HG02623 (cell line): ENCODE measurements around the gene PADI3.

Source experiments
- ATAC-seq: cut with Tn5 transposase; IDR thresholded peaks from one replicate; pipeline ENCODE4 v1.9.1; 2021; ENCODE audit warnings: moderate library complexity; ENCODE audit not compliant: unreplicated experiment

Gene PADI3

DNA sequence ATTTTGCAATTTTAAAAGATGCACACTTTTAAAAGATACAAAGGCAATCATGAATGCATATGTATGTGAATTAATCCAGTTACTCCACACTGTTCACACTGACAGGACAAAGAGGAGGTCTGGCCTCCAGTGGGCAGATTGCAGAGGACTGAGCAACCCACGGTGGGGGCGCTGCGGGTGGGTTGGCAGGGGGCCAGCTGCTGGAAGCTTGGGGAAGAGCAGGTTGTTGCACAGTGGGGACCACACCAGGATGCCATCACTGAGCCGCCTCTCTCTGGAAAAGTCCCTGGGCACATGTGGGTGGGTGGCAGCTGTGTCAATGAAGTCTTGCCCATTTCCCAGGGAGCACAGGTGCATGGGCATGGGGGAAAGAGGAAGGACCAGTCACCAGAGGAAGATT, 46.4 kb downstream of the PADI3 start:
- no peak for ATAC-seq

DNA sequence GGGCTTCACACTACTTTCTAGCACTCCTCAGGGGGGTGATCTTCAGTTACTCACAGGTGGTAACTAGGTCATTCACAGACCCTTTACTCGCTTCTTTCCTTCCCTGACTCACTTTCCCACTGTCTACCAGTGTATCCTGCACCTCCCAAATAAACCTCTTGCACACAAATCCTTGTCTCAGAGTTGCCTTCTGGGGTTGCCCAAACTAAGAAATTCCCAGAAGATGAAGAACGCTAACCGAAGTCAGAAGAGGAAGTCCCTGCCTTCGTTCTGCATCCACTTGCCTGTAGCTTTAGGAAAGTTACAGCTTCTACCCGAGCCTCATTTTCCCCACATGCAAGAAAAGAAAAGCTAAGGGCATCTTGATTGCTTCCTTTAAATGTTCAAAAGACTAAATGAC, 47.2 kb downstream of the PADI3 start:
- ATAC-seq, result no peak

DNA sequence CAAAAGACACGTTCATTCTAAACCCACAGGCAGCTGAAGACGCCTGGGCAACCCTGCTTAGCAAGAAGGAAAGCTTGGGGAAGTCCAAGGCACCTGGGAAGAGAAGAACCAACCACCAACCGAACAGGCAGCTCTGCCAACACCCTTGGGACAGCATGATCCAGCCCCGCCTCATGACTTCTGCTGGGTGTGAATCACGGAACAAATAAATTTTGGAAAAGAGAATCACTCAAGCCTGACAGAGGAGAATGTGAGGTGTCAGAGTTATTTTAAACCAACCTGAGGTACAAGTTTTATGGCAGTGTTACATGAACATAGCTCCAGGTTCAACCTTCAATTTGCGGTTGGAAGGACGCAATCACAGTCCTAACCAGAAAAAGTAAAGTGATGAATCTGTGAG, 49.1 kb downstream of the PADI3 start:
- no peak for ATAC-seq

DNA sequence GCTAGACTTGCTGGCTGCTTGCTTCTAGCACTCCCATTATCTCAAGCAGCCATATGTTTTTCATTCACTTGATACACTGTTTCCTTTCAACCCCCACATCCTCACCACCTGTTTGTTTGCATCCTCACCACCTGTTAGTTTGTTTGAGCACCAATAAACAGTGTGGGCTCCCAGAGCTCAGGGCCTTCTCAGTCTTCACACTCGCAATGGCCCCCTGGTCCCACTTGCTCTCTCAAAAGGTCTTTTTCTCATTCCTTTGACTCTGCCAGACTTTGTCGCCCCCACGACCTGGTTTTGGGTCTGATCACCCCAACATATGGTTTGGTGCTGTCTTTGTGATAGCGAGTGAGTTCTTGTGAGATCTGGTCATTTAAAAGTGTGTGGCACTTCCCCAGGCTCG, 52.9 kb downstream of the PADI3 start:
- ATAC-seq, result no peak

- no peak for ATAC-seq
Measured at GRCh38 chr1:17304151-17304825, 55.4 kb downstream of the PADI3 start.

GRCh38 chr1:17304826-17305175, 55.9 kb downstream of the PADI3 start:
- no peak for ATAC-seq

GRCh38 chr1:17305576-17306095, 56.7 kb downstream of the PADI3 start:
- no peak for ATAC-seq

DNA sequence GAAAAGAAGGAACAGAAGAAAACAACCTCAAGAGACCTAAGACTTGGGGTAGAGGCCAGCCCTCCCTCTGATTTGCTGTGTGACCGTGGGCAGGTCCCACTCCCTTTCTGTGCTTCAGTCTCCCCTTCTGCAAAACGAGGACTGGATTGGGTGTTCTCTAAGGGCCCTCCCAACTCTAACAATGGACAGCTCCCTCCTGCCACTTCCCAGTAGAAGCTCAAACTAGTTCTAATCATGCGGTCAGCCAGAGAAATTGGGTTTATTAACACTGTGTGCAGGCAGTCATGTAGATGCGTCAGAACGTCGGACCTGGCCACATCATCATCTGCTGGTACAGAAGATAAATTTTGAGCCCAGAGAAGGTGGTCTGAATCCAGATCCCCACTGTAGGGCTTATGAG, 57.5 kb downstream of the PADI3 start:
- ATAC-seq, result no peak

GRCh38 chr1:17306921-17307320, 58.0 kb downstream of the PADI3 start:
- ATAC-seq, result no peak

DNA sequence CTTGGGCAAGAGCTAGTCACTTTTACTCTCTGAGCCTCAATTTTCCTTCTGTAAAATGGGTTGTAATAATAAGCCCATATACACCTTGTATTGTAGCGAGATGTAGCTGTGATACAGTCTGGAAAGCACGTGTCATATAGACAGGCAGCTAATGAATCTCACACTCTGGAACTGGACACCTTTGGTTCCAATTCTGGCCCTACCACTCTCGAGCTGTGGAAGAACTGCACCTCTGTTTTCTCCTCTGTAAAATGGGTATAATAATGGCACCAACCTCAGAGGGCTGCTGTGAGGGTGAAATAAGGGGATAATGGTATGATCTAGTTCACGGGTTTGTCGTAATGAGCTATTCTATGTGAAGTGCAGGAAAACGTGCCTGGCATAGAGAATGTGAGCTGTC, 58.4 kb downstream of the PADI3 start:
- no peak for ATAC-seq

GRCh38 chr1:17307946-17308345, 59.0 kb downstream of the PADI3 start, which contains the start of gene PADI4:
PADI4 (plus strand) TSS chr1:17308197; CDS start chr1:17308223, 26 bp downstream.
- ATAC-seq, result no peak

DNA sequence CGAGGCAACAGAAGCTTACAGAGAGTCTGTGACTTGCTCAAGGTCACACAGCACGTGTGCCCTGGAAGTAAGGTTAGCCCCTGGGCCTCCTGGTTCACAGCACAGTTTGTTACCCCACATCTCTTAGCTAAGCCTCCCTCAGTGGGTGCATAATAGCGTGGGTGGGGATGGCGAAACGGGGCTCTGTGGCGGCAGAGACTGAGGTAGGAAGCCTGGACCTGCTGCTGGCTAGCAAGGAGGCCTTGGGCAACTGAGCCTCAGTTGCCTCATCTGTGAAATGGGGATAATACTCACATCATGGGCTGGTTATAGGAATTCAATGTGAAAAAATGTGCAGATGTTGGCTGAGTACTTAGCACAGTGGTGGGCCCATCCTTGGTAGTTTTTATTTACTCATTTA, 59.7 kb downstream of the PADI3 start:
- no peak for ATAC-seq

DNA sequence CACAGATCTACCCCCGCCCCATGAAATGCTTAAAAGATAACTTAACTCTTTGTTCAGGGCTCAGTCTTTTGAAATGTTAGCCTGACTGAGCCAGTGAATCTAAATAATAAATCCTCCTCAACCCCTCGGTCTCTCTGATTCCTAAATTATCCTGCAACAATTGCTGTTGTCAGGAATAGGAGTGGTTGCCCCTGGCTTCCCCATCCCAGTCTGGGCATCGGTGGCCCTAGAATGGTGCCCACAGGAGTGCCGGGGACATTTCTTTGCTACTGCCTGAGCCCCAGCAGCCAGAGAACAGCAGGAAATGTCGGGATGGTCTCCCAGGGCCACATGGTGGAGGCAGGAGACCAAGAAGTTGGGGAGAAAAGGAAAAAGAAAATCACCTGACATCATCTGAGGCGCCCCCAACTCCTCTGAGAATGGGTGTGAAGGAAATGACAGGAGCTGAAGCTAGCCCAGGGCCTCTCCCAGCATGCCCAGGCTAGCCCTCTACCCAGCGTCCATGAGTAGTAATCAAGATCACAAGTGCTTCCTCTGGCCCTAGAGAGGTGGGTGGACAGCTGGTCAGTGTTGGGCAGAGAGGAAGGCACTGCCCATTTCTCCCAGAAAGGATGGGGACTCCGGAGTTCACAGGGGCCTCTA, 60.6 kb downstream of the PADI3 start:
- no peak for ATAC-seq

DNA sequence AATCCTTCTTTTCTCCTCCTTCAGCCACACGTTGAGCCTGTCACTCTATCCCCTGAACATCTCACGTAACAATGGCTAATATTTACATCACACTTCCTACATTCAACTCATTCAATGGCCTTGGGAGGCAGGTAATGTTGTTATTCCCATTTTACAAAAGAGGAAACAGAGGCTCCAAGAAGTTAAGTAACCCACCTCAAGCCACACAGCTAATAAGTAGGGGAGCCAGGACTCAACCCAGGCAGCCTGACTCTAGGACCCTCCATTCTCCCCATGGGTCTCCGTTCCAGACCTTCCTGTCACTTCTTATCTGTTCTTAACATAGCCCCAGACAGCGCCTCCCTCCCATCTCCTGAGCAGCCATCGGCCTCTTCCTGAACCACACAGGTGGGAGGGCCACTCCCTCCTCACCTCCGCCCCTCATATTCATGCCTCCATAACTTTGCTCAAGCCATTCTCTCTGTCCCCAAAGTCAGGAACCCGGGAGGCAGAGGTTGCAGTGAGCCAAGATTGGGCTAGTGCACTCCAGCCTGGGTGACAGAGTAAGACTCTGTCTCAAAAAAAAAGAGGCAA, 61.3 kb downstream of the PADI3 start:
- ATAC-seq, result no peak

- ATAC-seq, result no peak
Measured at GRCh38 chr1:17313530-17314309, 64.8 kb downstream of the PADI3 start.

GRCh38 chr1:17314491-17314971, 65.6 kb downstream of the PADI3 start:
- ATAC-seq, result no peak

GRCh38 chr1:17315542-17316130, 66.7 kb downstream of the PADI3 start:
- ATAC-seq, result no peak

DNA sequence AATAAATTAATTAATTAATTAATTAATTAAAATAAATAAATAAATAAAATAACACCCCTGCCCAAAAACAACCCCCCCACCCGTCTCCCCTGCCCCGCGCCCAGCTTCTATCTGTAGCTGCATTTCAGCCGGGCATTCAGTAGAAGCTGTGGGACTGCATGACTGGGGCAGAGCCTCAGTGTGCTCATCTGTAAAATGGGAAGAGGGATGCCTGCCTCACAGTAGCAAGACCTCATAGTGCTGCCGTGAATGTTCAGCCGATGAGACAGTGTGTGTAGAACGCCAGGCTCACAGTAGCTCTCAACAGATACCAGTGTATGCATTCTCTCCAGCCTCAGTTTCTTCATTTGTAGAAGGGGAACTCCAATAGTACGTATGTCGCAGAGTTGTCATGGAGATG, 67.8 kb downstream of the PADI3 start:
- no peak for ATAC-seq

DNA sequence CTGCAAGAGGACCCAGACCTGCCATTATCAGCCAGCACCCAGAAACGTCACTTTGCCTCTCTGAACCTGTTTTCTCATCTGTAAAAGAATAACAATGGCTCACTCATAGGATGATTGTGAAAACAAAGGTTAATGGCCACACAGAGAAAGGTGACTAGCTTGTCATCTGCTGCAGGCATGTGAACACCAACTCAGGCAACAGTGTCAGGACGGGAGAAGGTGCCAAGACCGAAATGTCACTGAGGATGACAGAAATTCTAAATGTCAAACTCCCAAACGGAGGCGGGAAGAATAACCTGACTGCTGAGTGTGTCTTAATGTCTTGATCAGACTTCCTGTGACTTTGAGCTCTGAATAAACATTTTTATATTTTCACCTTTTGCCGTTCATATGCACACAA, 69.4 kb downstream of the PADI3 start:
- ATAC-seq, result no peak

DNA sequence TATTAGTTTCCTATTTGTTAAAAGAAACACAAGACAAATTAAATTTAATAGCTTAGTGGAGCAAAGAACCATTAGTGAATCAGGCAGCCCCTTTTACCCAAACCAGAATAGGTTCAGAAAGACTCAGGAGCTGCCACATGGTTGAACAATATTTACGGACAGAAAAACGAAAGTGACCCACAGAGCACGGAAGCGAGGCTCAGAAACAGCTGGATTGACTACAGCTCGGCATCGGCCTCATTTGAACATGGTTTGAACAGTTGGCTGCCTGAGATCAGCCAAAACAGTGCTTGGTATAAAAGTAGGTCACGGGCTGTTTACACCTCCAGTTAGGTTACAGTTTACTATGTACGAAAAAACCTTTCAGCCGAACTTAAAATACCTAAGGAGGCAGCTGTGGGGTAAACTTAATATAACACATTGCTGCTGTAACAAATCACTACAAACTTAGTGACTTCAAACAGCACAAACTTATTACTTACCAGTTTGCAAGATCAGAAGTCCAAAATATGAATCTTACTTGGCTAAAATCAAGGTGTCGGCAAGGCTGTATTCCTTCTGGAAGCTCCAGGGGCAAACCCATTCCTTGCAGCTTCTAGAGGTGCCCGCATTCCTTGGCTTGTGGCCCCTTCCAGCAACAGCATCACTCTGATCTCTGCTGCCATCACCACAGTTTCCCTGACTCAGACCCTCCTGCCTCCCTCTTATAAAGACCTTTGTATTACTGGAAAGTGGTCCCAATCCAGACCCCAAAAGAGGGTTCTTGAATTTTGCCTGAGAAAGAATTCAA, 70.9 kb downstream of the PADI3 start:
- ATAC-seq, result no peak
